ENCODE data around the gene TBC1D14. TPM values are rescaled to one million over a fixed set of nuclear protein-coding genes. Genes with fewer than 3 reads are reported as not detected.

TBC1D14 gene
- total RNA-seq, 1 experiment from 2014 or later: 36.3 TPM

GRCh38 chr4:6893449-6894085 lies 16.1 kb upstream of the TBC1D14 start:
- intact Hi-C loops (cut with micrococcal nuclease; ENCODE audit: unreplicated experiment) (no loop called here), in situ Hi-C loops (cut with HindIII; ENCODE audit: low pct_unique_long_range_greater_than_20kb, low sequenced_read_pairs) (no loop called here)
- DNase-seq (ENCODE audit: low read depth, low spot score) (no peak), ATAC-seq (no peak)
- no TSS peak for BruUV-seq (replicated peaks)
- Histone ChIP-seq H3K9me3 (ENCODE audit: control insufficient read depth, insufficient read depth, low read depth, low read length) (no peaks in the 10 kb centered on the region), H3K4me3 (ENCODE audit: low read depth in 2 of 2, low read length in 2 of 2) (no peak overlapping the region), H3K4me1 (ENCODE audit: control insufficient read depth, insufficient read depth, low read length) (no peaks in the 10 kb centered on the region), H3K27me3 (ENCODE audit: control insufficient read depth, insufficient read depth, low read length) (no peaks in the 10 kb centered on the region), H3K27ac (ENCODE audit: low read length) (no peak overlapping the region), H3K36me3 (ENCODE audit: control insufficient read depth, insufficient read depth, low read length) (no peaks in the 10 kb centered on the region)
- CTCF ChIA-PET: no interaction called here
- TF ChIP-seq TCF7L2 (IDR thresholded peaks at IDR 0.05; ENCODE audit: low read depth, low read length): no peak
- TF ChIP-seq, protein P1, sequence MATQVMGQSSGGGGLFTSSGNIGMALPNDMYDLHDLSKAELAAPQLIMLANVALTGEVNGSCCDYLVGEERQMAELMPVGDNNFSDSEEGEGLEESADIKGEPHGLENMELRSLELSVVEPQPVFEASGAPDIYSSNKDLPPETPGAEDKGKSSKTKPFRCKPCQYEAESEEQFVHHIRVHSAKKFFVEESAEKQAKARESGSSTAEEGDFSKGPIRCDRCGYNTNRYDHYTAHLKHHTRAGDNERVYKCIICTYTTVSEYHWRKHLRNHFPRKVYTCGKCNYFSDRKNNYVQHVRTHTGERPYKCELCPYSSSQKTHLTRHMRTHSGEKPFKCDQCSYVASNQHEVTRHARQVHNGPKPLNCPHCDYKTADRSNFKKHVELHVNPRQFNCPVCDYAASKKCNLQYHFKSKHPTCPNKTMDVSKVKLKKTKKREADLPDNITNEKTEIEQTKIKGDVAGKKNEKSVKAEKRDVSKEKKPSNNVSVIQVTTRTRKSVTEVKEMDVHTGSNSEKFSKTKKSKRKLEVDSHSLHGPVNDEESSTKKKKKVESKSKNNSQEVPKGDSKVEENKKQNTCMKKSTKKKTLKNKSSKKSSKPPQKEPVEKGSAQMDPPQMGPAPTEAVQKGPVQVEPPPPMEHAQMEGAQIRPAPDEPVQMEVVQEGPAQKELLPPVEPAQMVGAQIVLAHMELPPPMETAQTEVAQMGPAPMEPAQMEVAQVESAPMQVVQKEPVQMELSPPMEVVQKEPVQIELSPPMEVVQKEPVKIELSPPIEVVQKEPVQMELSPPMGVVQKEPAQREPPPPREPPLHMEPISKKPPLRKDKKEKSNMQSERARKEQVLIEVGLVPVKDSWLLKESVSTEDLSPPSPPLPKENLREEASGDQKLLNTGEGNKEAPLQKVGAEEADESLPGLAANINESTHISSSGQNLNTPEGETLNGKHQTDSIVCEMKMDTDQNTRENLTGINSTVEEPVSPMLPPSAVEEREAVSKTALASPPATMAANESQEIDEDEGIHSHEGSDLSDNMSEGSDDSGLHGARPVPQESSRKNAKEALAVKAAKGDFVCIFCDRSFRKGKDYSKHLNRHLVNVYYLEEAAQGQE (IDR thresholded peaks at IDR 0.05; ENCODE audit: insufficient read depth in 1 of 2, low read depth in 2 of 2, low read length in 1 of 2): no peak
- TF ChIP-seq POLR2AphosphoS5 (IDR thresholded peaks at IDR 0.05; ENCODE audit: low read depth, low read length): no peak
- no peak for TF ChIP-seq SIN3A (IDR thresholded peaks at IDR 0.05; ENCODE audit: borderline replicate concordance, insufficient read depth, low read depth, low read length)
- TF ChIP-seq, protein P2, sequence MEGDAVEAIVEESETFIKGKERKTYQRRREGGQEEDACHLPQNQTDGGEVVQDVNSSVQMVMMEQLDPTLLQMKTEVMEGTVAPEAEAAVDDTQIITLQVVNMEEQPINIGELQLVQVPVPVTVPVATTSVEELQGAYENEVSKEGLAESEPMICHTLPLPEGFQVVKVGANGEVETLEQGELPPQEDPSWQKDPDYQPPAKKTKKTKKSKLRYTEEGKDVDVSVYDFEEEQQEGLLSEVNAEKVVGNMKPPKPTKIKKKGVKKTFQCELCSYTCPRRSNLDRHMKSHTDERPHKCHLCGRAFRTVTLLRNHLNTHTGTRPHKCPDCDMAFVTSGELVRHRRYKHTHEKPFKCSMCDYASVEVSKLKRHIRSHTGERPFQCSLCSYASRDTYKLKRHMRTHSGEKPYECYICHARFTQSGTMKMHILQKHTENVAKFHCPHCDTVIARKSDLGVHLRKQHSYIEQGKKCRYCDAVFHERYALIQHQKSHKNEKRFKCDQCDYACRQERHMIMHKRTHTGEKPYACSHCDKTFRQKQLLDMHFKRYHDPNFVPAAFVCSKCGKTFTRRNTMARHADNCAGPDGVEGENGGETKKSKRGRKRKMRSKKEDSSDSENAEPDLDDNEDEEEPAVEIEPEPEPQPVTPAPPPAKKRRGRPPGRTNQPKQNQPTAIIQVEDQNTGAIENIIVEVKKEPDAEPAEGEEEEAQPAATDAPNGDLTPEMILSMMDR (IDR thresholded peaks at IDR 0.05): no peak
- POLR2A ChIA-PET: no interaction called here

DNA sequence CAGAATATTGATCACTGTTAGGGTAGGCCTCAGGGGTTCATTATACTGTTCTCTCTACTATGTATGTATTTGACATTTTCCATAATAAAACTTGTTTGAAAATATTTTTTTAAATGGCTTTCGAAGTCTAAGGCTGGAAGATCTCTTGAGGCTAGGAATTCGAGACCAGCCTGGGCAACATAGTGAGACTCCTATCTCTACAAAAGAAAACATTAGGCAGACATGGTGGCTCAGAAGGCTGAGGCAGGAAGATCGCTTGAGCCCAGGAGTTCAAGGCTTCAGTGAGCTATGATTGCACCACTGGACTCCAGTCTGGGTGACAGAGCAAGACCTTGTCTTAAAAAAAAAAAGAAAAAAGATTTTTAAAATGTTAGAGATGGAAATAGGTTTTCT lies 15.5 kb upstream of the TBC1D14 start:
- no TSS peak for BruUV-seq (replicated peaks)
- no peaks in the 10 kb centered on the region for H3K27me3 ChIP-seq (ENCODE audit: control insufficient read depth, insufficient read depth, low read length)
- H3K4me3 ChIP-seq (ENCODE audit: low read depth in 2 of 2, low read length in 2 of 2): no peak overlapping the region
- in situ Hi-C loops (cut with HindIII; ENCODE audit: low pct_unique_long_range_greater_than_20kb, low sequenced_read_pairs) (no loop called here), intact Hi-C loops (cut with micrococcal nuclease; ENCODE audit: unreplicated experiment) (no loop called here)
- H3K9me3 ChIP-seq (ENCODE audit: control insufficient read depth, insufficient read depth, low read depth, low read length): no peaks in the 10 kb centered on the region
- TF ChIP-seq POLR2AphosphoS5 (IDR thresholded peaks at IDR 0.05; ENCODE audit: low read depth, low read length) (no peak), TCF7L2 (IDR thresholded peaks at IDR 0.05; ENCODE audit: low read depth, low read length) (no peak), SIN3A (IDR thresholded peaks at IDR 0.05; ENCODE audit: borderline replicate concordance, insufficient read depth, low read depth, low read length) (no peak)
- TF ChIP-seq, protein P1 (IDR thresholded peaks at IDR 0.05; ENCODE audit: insufficient read depth in 1 of 2, low read depth in 2 of 2, low read length in 1 of 2): no peak
- TF ChIP-seq, protein P2 (IDR thresholded peaks at IDR 0.05): no peak
- ATAC-seq: no peak
- no peaks in the 10 kb centered on the region for H3K36me3 ChIP-seq (ENCODE audit: control insufficient read depth, insufficient read depth, low read length)
- POLR2A ChIA-PET: no interaction called here
- DNase-seq (ENCODE audit: low read depth, low spot score): no peak
- CTCF ChIA-PET: no interaction called here
- H3K4me1 ChIP-seq (ENCODE audit: control insufficient read depth, insufficient read depth, low read length): no peaks in the 10 kb centered on the region
- H3K27ac ChIP-seq (ENCODE audit: low read length): no peak overlapping the region
